ENCODE measurements around the gene CLIC4. TPM values are rescaled to one million over a fixed set of nuclear protein-coding genes. Genes with fewer than 3 reads are reported as not detected.

CLIC4 gene
- total and polyA plus RNA-seq, 2 experiments from 2014 or later: 92.5 to 308 TPM

DNA sequence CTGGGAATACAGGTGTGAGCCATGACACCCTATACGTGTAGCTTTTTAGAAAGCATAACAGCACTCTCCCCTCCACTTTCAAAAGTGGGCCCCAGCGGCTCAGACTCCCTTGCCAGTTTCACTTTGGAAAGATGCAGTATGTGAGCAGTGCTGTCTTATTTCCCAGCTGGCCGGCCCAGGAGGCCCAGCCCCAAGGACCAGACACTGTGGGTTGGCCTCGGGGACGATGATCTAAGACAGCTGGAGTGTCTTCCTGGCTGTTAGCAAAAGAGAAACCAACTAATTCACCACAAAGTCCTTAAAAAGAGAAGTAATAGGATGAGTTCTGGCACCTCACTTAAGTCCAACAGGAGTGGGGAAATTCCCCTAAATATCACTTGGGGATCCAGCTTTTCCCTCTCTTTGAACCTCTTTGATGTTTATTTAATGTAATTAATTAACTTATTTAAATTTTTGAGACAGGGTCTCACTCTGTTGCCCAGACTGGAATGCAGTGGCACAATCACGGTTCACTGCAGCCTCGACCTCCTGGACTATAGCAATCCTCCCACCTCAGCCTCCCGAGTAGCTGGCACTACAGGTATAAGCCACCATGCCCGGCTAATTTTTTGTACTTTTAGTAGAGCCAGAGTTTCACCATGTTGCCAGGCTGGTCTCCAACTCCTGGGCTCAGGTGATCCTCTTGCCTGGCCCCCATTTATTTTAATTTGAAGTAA, 17.6 kb upstream of the CLIC4 start:
- H3K4me2 ChIP-seq: no peak overlapping the region
- H3K79me2 ChIP-seq (replicated peaks; ENCODE audit: insufficient read depth): no peaks in the 10 kb centered on the region
- no peak overlapping the region; the same call in 1 of the 2 replicates for H2AFZ ChIP-seq
- no peak overlapping the region for H3K4me3 Mint-ChIP-seq
- H3K27me3 Mint-ChIP-seq (ENCODE audit: insufficient read depth, low read depth, poor library complexity): peaks cover 27% of the 10 kb centered on the region
- H3K4me3 ChIP-seq: no peak overlapping the region
- ATAC-seq: no peak
- no peak for TF ChIP-seq CREB1 (CRISPR knock-in tag; IDR thresholded peaks at IDR 0.05; ENCODE audit: low read depth)
- no peak for TF ChIP-seq NANOG (IDR thresholded peaks at IDR 0.05; ENCODE audit: borderline replicate concordance)
- no peak for TF ChIP-seq EZH2 (IDR thresholded peaks at IDR 0.05; ENCODE audit: low read depth, unreplicated experiment)
- TF ChIP-seq REST (IDR thresholded peaks at IDR 0.05; ENCODE audit: unreplicated experiment): no peak
- no peak for TF ChIP-seq CTCF (conservative IDR thresholded peaks at IDR 0.05; ENCODE audit: low read depth in 2 of 2)
- TF ChIP-seq ETS1 (IDR thresholded peaks at IDR 0.05): no peak
- TF ChIP-seq ZNF462 (CRISPR knock-in tag; IDR thresholded peaks at IDR 0.05): no peak
- TF ChIP-seq ZNF114 (CRISPR knock-in tag; IDR thresholded peaks at IDR 0.05): no peak
- TF ChIP-seq JUNB (IDR thresholded peaks at IDR 0.05; ENCODE audit: unreplicated experiment): no peak
- TF ChIP-seq ZNF331 (CRISPR knock-in tag; IDR thresholded peaks at IDR 0.05; ENCODE audit: low read depth): no peak
- H3K27ac ChIP-seq (ENCODE audit: low read depth): no peak overlapping the region
- no peak overlapping the region for H3K27ac Mint-ChIP-seq
- H3K27me3 ChIP-seq (ENCODE audit: insufficient read depth): no peaks in the 10 kb centered on the region
- no peaks in the 10 kb centered on the region for H3K36me3 ChIP-seq (ENCODE audit: insufficient read depth)
- H3K4me1 ChIP-seq (ENCODE audit: insufficient read depth): peaks cover 25% of the 10 kb centered on the region
- H3K9me2 ChIP-seq (ENCODE audit: insufficient read depth): no peaks in the 10 kb centered on the region
- DNase-seq (ENCODE audit: low spot score): no peak
- H3K9me3 Mint-ChIP-seq: peaks cover 14% of the 10 kb centered on the region; the same call in 2 of the 3 replicates
- H3F3A ChIP-seq (replicated peaks; ENCODE audit: low read depth): peaks cover 14% of the 10 kb centered on the region
- peaks cover 30% of the 10 kb centered on the region for H3K4me1 Mint-ChIP-seq
- H3K36me3 Mint-ChIP-seq (ENCODE audit: low read depth): peaks cover 3% of the 10 kb centered on the region; the same call in 1 of the 3 replicates
- no peaks in the 10 kb centered on the region for H4K20me1 ChIP-seq (replicated peaks; ENCODE audit: insufficient read depth)

Measured in GM23338 (cell line).